ENCODE data around the gene STARD10. TPM values are rescaled to one million over a fixed set of nuclear protein-coding genes. Genes with fewer than 3 reads are reported as not detected.

Gene STARD10
- total RNA-seq, 4 donors from 2014 or later: 42.2 to 83.1 (median 49.4) TPM

- H3K27ac ChIP-seq: peak overlapping the region; percentile 77 to 97 (median 92)
- intact Hi-C loops (cut with DNase I): no loop called here
- peak overlapping the region; percentile 55 to 81 (median 66) for H3K4me3 ChIP-seq
- peak in 2 of 6 experiments; percentile 3 to 11 for TF ChIP-seq CTCF (IDR thresholded peaks at IDR 0.05)
- peak in 2 of 4 donors; percentile 29 to 73 for TF ChIP-seq POLR2A (IDR thresholded peaks at IDR 0.05)
- 0% methylated on average over 1 to 4 of the region's 10 CpGs for WGBS, 2 donors
- peaks cover 0 to 27% (median 0%) of the 10 kb centered on the region in 3 donors for H3K36me3 ChIP-seq
- H3K27me3 ChIP-seq: no peaks in the 10 kb centered on the region
- peaks cover 36 to 86% (median 54%) of the 10 kb centered on the region in 3 donors for H3K4me1 ChIP-seq
- peak; percentile 69 for DNase-seq
- no peaks in the 10 kb centered on the region for H3K9me3 ChIP-seq
Measured at GRCh38 chr11:72722050-72722748, 71.6 kb downstream of the STARD10 start.

- H3K27me3 ChIP-seq: no peaks in the 10 kb centered on the region
- H3K27ac ChIP-seq: peak overlapping the region; percentile 77 to 97 (median 92)
- no peaks in the 10 kb centered on the region for H3K9me3 ChIP-seq
- no peak for TF ChIP-seq CTCF (IDR thresholded peaks at IDR 0.05)
- no peak for TF ChIP-seq POLR2A (IDR thresholded peaks at IDR 0.05)
- peaks cover 41 to 91% (median 54%) of the 10 kb centered on the region in 3 donors for H3K4me1 ChIP-seq
- H3K4me3 ChIP-seq: peak overlapping the region; percentile 55 to 81 (median 66)
- DNase-seq: no peak
- intact Hi-C loops (cut with DNase I): no loop called here
- 3% methylated on average over 7 to 10 of the region's 13 CpGs for WGBS, 2 donors
- H3K36me3 ChIP-seq: peaks cover 0 to 29% (median 0%) of the 10 kb centered on the region in 3 donors
Measured at GRCh38 chr11:72721689-72722049, 72.2 kb downstream of the STARD10 start.

- Histone ChIP-seq H3K27ac (peak overlapping the region; percentile 77 to 97 (median 92)), H3K4me3 (peak overlapping the region; percentile 55 to 81 (median 66)), H3K4me1 (peaks cover 43 to 95% (median 54%) of the 10 kb centered on the region in 3 donors), H3K9me3 (no peaks in the 10 kb centered on the region), H3K27me3 (no peaks in the 10 kb centered on the region), H3K36me3 (peaks cover 0 to 28% (median 0%) of the 10 kb centered on the region in 3 donors)
- intact Hi-C loops (cut with DNase I): no loop called here
- DNase-seq: no peak
- WGBS, 2 donors: 6 to 14% methylated on average over 3 of the region's 3 CpGs
- TF ChIP-seq POLR2A (IDR thresholded peaks at IDR 0.05): no peak
- TF ChIP-seq CTCF (IDR thresholded peaks at IDR 0.05): no peak
Measured at GRCh38 chr11:72721276-72721675, 72.6 kb downstream of the STARD10 start.

- H3K4me3 ChIP-seq: peak overlapping the region; percentile 55 to 81 (median 66)
Measured at GRCh38 chr11:72720784-72721183, 73.1 kb downstream of the STARD10 start.

More at GRCh38 chr11:72720784-72721183, 73.1 kb downstream of the STARD10 start:
- H3K27ac ChIP-seq: peak overlapping the region; percentile 77 to 97 (median 92)
- peaks cover 43 to 98% (median 54%) of the 10 kb centered on the region in 3 donors for H3K4me1 ChIP-seq
- H3K36me3 ChIP-seq: peaks cover 0 to 28% (median 0%) of the 10 kb centered on the region in 3 donors
- intact Hi-C loops (cut with DNase I): no loop called here
- TF ChIP-seq POLR2A (IDR thresholded peaks at IDR 0.05): no peak
- no peak for TF ChIP-seq CTCF (IDR thresholded peaks at IDR 0.05)
- 57 to 60% methylated on average over 2 to 3 of the region's 4 CpGs for WGBS, 2 donors
- H3K27me3 ChIP-seq: no peaks in the 10 kb centered on the region
- H3K9me3 ChIP-seq: no peaks in the 10 kb centered on the region
- DNase-seq: no peak

Measured in esophagus squamous epithelium (tissue), 5 donors.